K562 (cell line): ENCODE results near the gene HAPLN2. TPM values are rescaled to one million over a fixed set of nuclear protein-coding genes. Genes with fewer than 3 reads are reported as not detected.

Source experiments
- CREB5 ChIP-seq: fragments of 250-450 bp; sonication (Bioruptor Pico); IDR thresholded peaks from 2 replicates; pipeline ENCODE4 v1.5.0; 2020; ENCODE audit warnings: mild to moderate bottlenecking
- FOXA3 ChIP-seq, 2 experiments: fragments of 450-650 bp in 1 of 2; sonication (generic) in 1 of 2; formaldehyde crosslinking; IDR thresholded peaks in 1 of 2; conservative IDR thresholded peaks in 1 of 2; 2 replicates each; pipeline versions ENCODE4 v1.4.0 to v1.8.0; 2020 to 2022; ENCODE audit warnings: mild to moderate bottlenecking in 2 of 2, missing genetic modification reagents in 1 of 2
- HOMEZ ChIP-seq: fragments of 250-450 bp; sonication (Bioruptor Pico); IDR thresholded peaks from 2 replicates; pipeline ENCODE4 v1.4.0; 2020; ENCODE audit warnings: mild to moderate bottlenecking, moderate library complexity
- IFI16 ChIP-seq: fragments of 250-450 bp; sonication (Bioruptor Pico); IDR thresholded peaks from 2 replicates; pipeline ENCODE4 v2.1.2; 2022; ENCODE audit warnings: mild to moderate bottlenecking, inconsistent platforms
- MAFG ChIP-seq: fragments of 450-650 bp; conservative IDR thresholded peaks from 2 replicates; pipeline ENCODE4 v1.6.1; 2016; ENCODE audit warnings: missing genetic modification characterization, missing compliant biosample characterization
- PCBP1 ChIP-seq: fragments of 200-400 bp; formaldehyde crosslinking; IDR thresholded peaks from 2 replicates; pipeline ENCODE4 v1.6.1; 2018; ENCODE audit warnings: mild to moderate bottlenecking, low read depth, low read length; ENCODE audit not compliant: poor library complexity, severe bottlenecking
- SAFB2 ChIP-seq: fragments of 200-400 bp; formaldehyde crosslinking; IDR thresholded peaks from 2 replicates; pipeline ENCODE4 v1.6.1; 2018; ENCODE audit warnings: borderline replicate concordance, low read length, low read depth, moderate library complexity; ENCODE audit not compliant: severe bottlenecking
- SIRT6 ChIP-seq: IDR thresholded peaks from one replicate; pipeline ENCODE4 v1.6.1; 2012; ENCODE audit warnings: low read depth, mild to moderate bottlenecking, control low read depth, inconsistent platforms, low read length, moderate library complexity
- TRIM24 ChIP-seq, 2 experiments: fragments of 450-650 bp; IDR thresholded peaks; 2 replicates each; pipeline ENCODE4 v1.6.1; 2016
- UBTF ChIP-seq, 2 experiments: IDR thresholded peaks; 2 replicates each; pipeline ENCODE4 v1.6.1; 2012; ENCODE audit warnings: improper control_type of control experiment in 2 of 2, low read depth in 2 of 2, low read length in 2 of 2, borderline replicate concordance in 1 of 2
- ZNF3 ChIP-seq: fragments of 250-450 bp; sonication (Bioruptor Pico); IDR thresholded peaks from 2 replicates; pipeline ENCODE4 v1.5.0; 2021; ENCODE audit warnings: mild to moderate bottlenecking, moderate library complexity
- ZNF436 ChIP-seq: fragments of 250-450, 450-650 bp; sonication (Bioruptor Pico); formaldehyde crosslinking; IDR thresholded peaks from 2 replicates; pipeline ENCODE4 v1.7.0; 2020; ENCODE audit warnings: mild to moderate bottlenecking
- ZNF609 ChIP-seq: sonication (generic); formaldehyde crosslinking; IDR thresholded peaks from 2 replicates; pipeline ENCODE4 v1.8.1; 2023; ENCODE audit warnings: missing genetic modification reagents, mild to moderate bottlenecking, borderline replicate concordance
- ZNF830 ChIP-seq: fragments of 250-450 bp; sonication (Bioruptor Pico); IDR thresholded peaks from 2 replicates; pipeline ENCODE4 v1.5.0; 2021; ENCODE audit warnings: mild to moderate bottlenecking
- polyA plus RNA-seq, 8 experiments: library from polyadenylated mRNA; depleted of rRNA in 4 of 8; stranded (reverse) in 5 of 8; unstranded in 3 of 8; fragments of >200 nt; fragmentation: Nextera tagmentation in 2 of 8; fragmentation: Illumina TruSeq in 1 of 8; extraction: Ambion mirVana in 2 of 8; extraction: Trizol in 1 of 8; gene quantifications; 2 replicates each; pipeline versions ENCODE4 v1.2.1 to v1.2.3, GENCODE V29; 2011 to 2014; ENCODE audit warnings: inconsistent platforms in 1 of 8, missing spikeins in 1 of 8
- total RNA-seq, 7 experiments: library from RNA; depleted of rRNA in 6 of 7; stranded (reverse); fragments of >200 nt in 6 of 7; fragmentation: Illumina TruSeq in 2 of 7; extraction: Trizol in 2 of 7; gene quantifications; 2 replicates each; pipeline versions ENCODE4 v1.2.1 to v1.2.3, GENCODE V29; 2011 to 2021; ENCODE audit warnings: low replicate concordance in 1 of 7

Gene HAPLN2
- total and polyA plus RNA-seq, 9 of the 15 experiments (the other 6 are each of a cell fraction or from before 2014, with no cell fraction given), result 0.14 to 5.2 (median 3.8) TPM; not detected in 4

- TF ChIP-seq UBTF (IDR thresholded peaks at IDR 0.05; ENCODE audit: borderline replicate concordance in 1 of 2, low read depth in 2 of 2, low read length in 2 of 2) (no peak), CREB5 (CRISPR knock-in tag) (no peak), HOMEZ (no peak), SIRT6 (no peak), IFI16 (no peak), ZNF830 (CRISPR knock-in tag) (no peak), ZNF609 (0 out of 2 replicates have a peak, but pooled peaks have one; percentile 34), FOXA3 (CRISPR knock-in tag; conservative IDR thresholded peaks at IDR 0.05 in 1 of 2, IDR thresholded peaks at IDR 0.05 in 1 of 2) (0 out of 4 replicates have a peak, but pooled peaks of 1 of the 2 experiments have one; percentile 73), SAFB2 (no peak), ZNF3 (CRISPR knock-in tag) (no peak), ZNF436 (CRISPR knock-in tag) (no peak), TRIM24 (IDR thresholded peaks at IDR 0.05) (peak; percentile 18 to 34; a peak in 1 of 4 replicates), MAFG (tag) (peak; percentile 42), PCBP1 (peak; percentile 80)
Observed at GRCh38 chr1:156659988-156660751, 41.0 kb downstream of the HAPLN2 start (continued).
